K562 treated with DMSO at 1 percent for 24 hours (cell line): ENCODE results near the gene G0S2. TPM values are rescaled to one million over a fixed set of nuclear protein-coding genes. Genes with fewer than 3 reads are reported as not detected.

Source experiments
- total RNA-seq: library from RNA; unstranded; fragments of 300-600 nt; gene quantifications from 2 replicates; pipeline ENCODE4 v1.2.3, GENCODE V29; 2022; ENCODE audit warnings: low read depth; ENCODE audit not compliant: insufficient read depth

G0S2 gene
- total RNA-seq = 481 and 506 TPM in 2 replicates

GRCh38 chr1:209674957-209675564 lies at the start of gene G0S2:
TSS of gene G0S2 (plus strand) at chr1:209675412. CDS start at chr1:209675685, 273 bp downstream.

DNA sequence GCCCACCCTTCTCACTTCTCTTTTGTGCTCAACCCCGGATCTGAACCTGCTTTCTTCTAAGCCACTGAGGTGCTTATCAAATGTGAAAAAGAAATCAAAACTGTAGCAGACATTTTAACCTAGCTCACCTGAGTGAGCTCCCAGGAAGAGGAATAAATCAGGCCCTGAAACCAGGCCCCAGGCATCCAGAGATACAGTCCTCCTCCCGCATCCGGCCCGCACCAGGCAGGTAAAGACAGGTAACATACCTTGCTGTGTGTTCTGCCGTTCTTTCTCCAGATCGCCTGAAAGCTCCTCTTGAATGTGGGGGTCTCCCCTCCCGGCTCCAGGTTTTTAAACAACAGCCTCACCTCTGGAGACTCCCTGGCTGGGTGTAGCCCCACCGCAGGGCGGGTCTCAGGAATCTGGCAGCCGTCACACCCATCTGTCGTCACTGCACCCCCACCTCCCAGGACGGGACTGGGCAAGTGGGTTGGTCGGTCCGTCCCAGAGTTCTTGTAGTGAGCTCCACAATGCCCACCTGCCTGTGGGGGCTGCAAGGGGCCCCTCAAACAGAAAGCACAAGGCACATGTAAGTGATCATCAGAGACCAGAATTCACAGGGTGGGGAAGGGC lies 23.0 kb upstream of the G0S2 start, which contains the start of gene LAMB3:
Gene LAMB3 (minus strand): TSS at position 305 of the 615 bp plus-strand sequence. CDS start 1,481 bp downstream, outside the sequence.

GRCh38 chr1:209704584-209704983 lies 29.4 kb downstream of the G0S2 start, which contains the start of gene HSD11B1:
TSS of gene HSD11B1 (plus strand) at chr1:209704846. CDS start at chr1:209704943, 97 bp downstream.

Other genes with a start within 250 kb of the G0S2 start
- gene CAMK1G, start 91.7 kb upstream of the G0S2 start, total RNA-seq = not detected in 2 replicates
- gene LAMB3, start 23.0 kb upstream of the G0S2 start, total RNA-seq = 10.5 and 12.1 TPM in 2 replicates
- gene HSD11B1, start 29.4 kb downstream of the G0S2 start, total RNA-seq = 1.4 and 1.7 TPM in 2 replicates
- gene TRAF3IP3, start 80.6 kb downstream of the G0S2 start, total RNA-seq = 0.97 TPM in 1 of 2 replicates, not detected in the other
- 2.5 and 2.9 TPM in 2 replicates for gene C1orf74, start 109.1 kb downstream of the G0S2 start, total RNA-seq
- 0.85 and 1.1 TPM in 2 replicates for gene IRF6, start 130.7 kb downstream of the G0S2 start, total RNA-seq
- gene UTP25, start 152.6 kb downstream of the G0S2 start, total RNA-seq = 2.5 and 2.6 TPM in 2 replicates